Thyroid gland (tissue), 4 donors: ENCODE measurements around the gene TMEM44. TPM values are rescaled to one million over a fixed set of nuclear protein-coding genes. Genes with fewer than 3 reads are reported as not detected.
"Not testable (repeated sequence)": the region's sequence is repeated elsewhere in the genome, so short reads cannot be mapped to it uniquely, and the experiment has no call there.

ENCODE experiments used
- DNase-seq, 2 donors: peaks; one replicate each; pipeline ENCODE4 v3.0.0-alpha.2; 2019
- H3K27ac ChIP-seq, 3 donors: fragments of 200-600 bp; sonication (generic); 1 replicate in 2 of 3; 2 replicates in 1 of 3; pipeline ENCODE4 v1.5.1; 2016 to 2019; ENCODE audit warnings: mild to moderate bottlenecking in 1 of 3, moderate library complexity in 1 of 3
- H3K27me3 ChIP-seq: fragments of 200-600 bp; sonication (generic); one replicate; pipeline ENCODE4 v1.5.1; 2019
- H3K36me3 ChIP-seq, 2 donors: fragments of 200-600 bp; sonication (generic); one replicate each; pipeline ENCODE4 v1.5.1; 2016 to 2019
- H3K4me1 ChIP-seq, 2 donors: fragments of 200-600 bp; sonication (generic); one replicate each; pipeline ENCODE4 v1.5.1; 2017 to 2019
- H3K4me3 ChIP-seq, 3 donors: fragments of 200-600 bp; sonication (generic); replicated peaks in 1 of 3; 1 replicate in 2 of 3; 2 replicates in 1 of 3; pipeline ENCODE4 v1.5.1; 2016; ENCODE audit warnings: mild to moderate bottlenecking in 1 of 3
- H3K9me3 ChIP-seq: fragments of 200-600 bp; sonication (generic); one replicate; pipeline ENCODE4 v1.5.1; 2017
- CTCF ChIP-seq, 6 experiments: fragments of 200-600 bp in 3 of 6; fragments of 450-650 bp in 3 of 6; sonication (generic) in 3 of 6; IDR thresholded peaks; one replicate each; pipeline ENCODE4 v1.5.1; 2016 to 2019; ENCODE audit warnings: antibody characterized with exemption in 6 of 6, mild to moderate bottlenecking in 2 of 6, inconsistent platforms in 1 of 6, moderate library complexity in 1 of 6
- POLR2A ChIP-seq, 2 donors: fragments of 450-650 bp; IDR thresholded peaks; one replicate each; pipeline ENCODE4 v1.6.1; 2017; ENCODE audit warnings: antibody characterized with exemption in 2 of 2, mild to moderate bottlenecking in 2 of 2, moderate library complexity in 1 of 2
- WGBS, 2 donors: methylation state at CpG; one replicate each; pipeline ENCODE4 v1.1.5; 2017; 5-methylcytosine and 5-hydroxymethylcytosine counted together
- intact Hi-C: fragments of 100-400 bp; cut with DNase I; formaldehyde crosslinking; loops from one replicate; pipeline ENCODE4 v1.15.1; 2023
- total RNA-seq, 4 donors: library from RNA; depleted of rRNA; stranded (reverse); fragments of >200 nt; gene quantifications; one replicate each; pipeline ENCODE4 v1.2.3, GENCODE V29; 2016

Gene TMEM44
- total RNA-seq, 4 donors from 2014 or later = 6.3 to 11.0 (median 9.7) TPM

- H3K4me3 ChIP-seq = no peak overlapping the region
- peaks cover 0 to 7% of the 10 kb centered on the region in 2 donors for H3K4me1 ChIP-seq
- intact Hi-C loops = no loop called here
- no peak for DNase-seq
- no peaks in the 10 kb centered on the region for H3K9me3 ChIP-seq
- H3K36me3 ChIP-seq = no peaks in the 10 kb centered on the region
- H3K27me3 ChIP-seq = no peaks in the 10 kb centered on the region
- 75 to 87% methylated on average over 3 of the region's 3 CpGs for WGBS, 2 donors
- no peak overlapping the region for H3K27ac ChIP-seq
- TF ChIP-seq POLR2A (IDR thresholded peaks at IDR 0.05) (no peak), CTCF (IDR thresholded peaks at IDR 0.05) (no peak)
Observed at GRCh38 chr3:194606941-194607340, 26.3 kb downstream of the TMEM44 start.

GRCh38 chr3:194606163-194606562 is 27.1 kb downstream of the TMEM44 start:
- Histone ChIP-seq H3K4me1 (peaks cover 0 to 7% of the 10 kb centered on the region in 2 donors), H3K27me3 (no peaks in the 10 kb centered on the region), H3K36me3 (no peaks in the 10 kb centered on the region), H3K27ac (no peak overlapping the region), H3K4me3 (no peak overlapping the region), H3K9me3 (no peaks in the 10 kb centered on the region)
- WGBS, 2 donors = 92 to 97% methylated on average over 7 of the region's 8 CpGs
- intact Hi-C loops = no loop called here
- no peak for DNase-seq
- TF ChIP-seq POLR2A (IDR thresholded peaks at IDR 0.05) = no peak
- no peak for TF ChIP-seq CTCF (IDR thresholded peaks at IDR 0.05)

DNA sequence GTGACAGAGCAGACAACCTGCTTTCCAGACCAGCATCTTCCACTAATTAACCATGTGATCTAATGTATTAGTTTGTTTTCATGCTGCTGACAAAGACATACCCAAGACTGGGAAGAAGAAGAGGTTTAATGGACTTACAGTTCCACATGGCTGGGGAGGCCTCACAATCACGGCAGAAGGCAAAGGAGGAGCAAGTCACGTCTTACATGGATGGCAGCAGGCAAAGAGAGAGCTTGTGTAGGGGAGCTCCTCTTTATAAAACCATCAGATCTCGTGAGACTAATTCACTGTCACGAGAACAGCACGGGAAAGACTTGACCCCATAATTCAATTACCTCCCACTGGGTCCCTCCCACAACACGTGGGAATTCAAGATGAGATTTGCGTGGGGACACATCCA is 27.9 kb downstream of the TMEM44 start:
- intact Hi-C loops, H3K27ac ChIP-seq, H3K36me3 ChIP-seq, H3K4me3 ChIP-seq, H3K4me1 ChIP-seq, H3K9me3 ChIP-seq, DNase-seq, H3K27me3 ChIP-seq: not testable (repeated sequence)
- 95 to 96% methylated on average over 7 of the region's 7 CpGs for WGBS, 2 donors

- Histone ChIP-seq H3K4me1 (peaks cover 0 to 7% of the 10 kb centered on the region in 2 donors), H3K27ac (no peak overlapping the region), H3K4me3 (no peak overlapping the region), H3K36me3 (no peaks in the 10 kb centered on the region), H3K9me3 (no peaks in the 10 kb centered on the region), H3K27me3 (no peaks in the 10 kb centered on the region)
- TF ChIP-seq CTCF (IDR thresholded peaks at IDR 0.05) = no peak
- no peak for TF ChIP-seq POLR2A (IDR thresholded peaks at IDR 0.05)
- WGBS, 2 donors = 96% methylated on average over 2 of the region's 2 CpGs
- DNase-seq = no peak
- intact Hi-C loops = no loop called here
Observed at GRCh38 chr3:194604837-194605236, 28.4 kb downstream of the TMEM44 start.

GRCh38 chr3:194604126-194604525 is 29.1 kb downstream of the TMEM44 start:
- H3K4me3 ChIP-seq = no peak overlapping the region
- DNase-seq = no peak
- peaks cover 0 to 7% of the 10 kb centered on the region in 2 donors for H3K4me1 ChIP-seq
- no peak overlapping the region for H3K27ac ChIP-seq
- no peaks in the 10 kb centered on the region for H3K27me3 ChIP-seq
- WGBS, 2 donors = 93 to 94% methylated on average over 22 of the region's 22 CpGs
- intact Hi-C loops = no loop called here
- no peaks in the 10 kb centered on the region for H3K36me3 ChIP-seq
- H3K9me3 ChIP-seq = no peaks in the 10 kb centered on the region
- no peak for TF ChIP-seq CTCF (IDR thresholded peaks at IDR 0.05)
- no peak for TF ChIP-seq POLR2A (IDR thresholded peaks at IDR 0.05)

DNA sequence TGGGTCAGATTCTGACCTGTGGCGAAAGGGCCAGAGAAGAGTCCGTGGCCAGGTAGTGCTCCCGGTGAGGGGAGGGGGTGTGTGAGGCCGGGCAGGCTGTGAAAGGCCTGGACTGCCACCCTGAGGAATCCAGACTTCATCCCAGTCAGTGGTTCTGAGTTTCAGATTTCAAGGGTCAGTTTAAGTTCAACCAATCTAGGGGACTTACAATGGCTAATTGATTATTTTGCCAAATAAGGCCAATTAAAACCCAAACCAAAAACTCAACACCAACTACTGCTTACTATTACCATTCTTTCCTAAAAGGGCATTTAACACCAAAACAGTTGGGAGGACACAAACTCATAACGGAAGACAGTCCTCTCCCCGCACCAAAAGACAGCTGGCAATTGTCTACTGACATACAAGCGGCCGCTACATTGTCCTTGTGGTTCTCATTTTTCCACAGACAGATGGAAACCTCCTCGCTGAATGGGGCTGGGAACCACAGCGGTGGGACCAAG is 30.5 kb downstream of the TMEM44 start:
- no peak overlapping the region for H3K27ac ChIP-seq
- DNase-seq = no peak
- no peaks in the 10 kb centered on the region for H3K9me3 ChIP-seq
- H3K27me3 ChIP-seq = no peaks in the 10 kb centered on the region
- no peaks in the 10 kb centered on the region for H3K36me3 ChIP-seq
- intact Hi-C loops = no loop called here
- H3K4me3 ChIP-seq = no peak overlapping the region
- TF ChIP-seq CTCF (IDR thresholded peaks at IDR 0.05) (no peak), POLR2A (IDR thresholded peaks at IDR 0.05) (no peak)
- H3K4me1 ChIP-seq = peaks cover 0 to 3% of the 10 kb centered on the region in 2 donors
- WGBS, 2 donors = 81 to 86% methylated on average over 10 of the region's 10 CpGs
